Neural cell (in vitro differentiated cells): ENCODE results near the gene MAPT. TPM values are rescaled to one million over a fixed set of nuclear protein-coding genes. Genes with fewer than 3 reads are reported as not detected.

Experiments
- H2AFZ ChIP-seq: fragments of 200-600, 300-800 bp; sonication (generic), shearing (Covaris generic); 2 replicates; pipeline ENCODE4 v1.6.0; 2014; ENCODE audit warnings: low read depth, mild to moderate bottlenecking, antibody characterized with exemption, low read length, moderate library complexity
- H3F3A ChIP-seq: fragments of 200-600 bp; shearing (Covaris generic); 2 replicates; pipeline ENCODE4 v1.6.1; 2016; ENCODE audit warnings: mild to moderate bottlenecking, moderate library complexity, mixed read lengths, antibody characterized with exemption, low read length; ENCODE audit not compliant: insufficient read depth, poor library complexity, severe bottlenecking
- H3K27ac ChIP-seq: fragments of 200-600, 300-800 bp; sonication (generic), shearing (Covaris generic); 2 replicates; pipeline ENCODE4 v1.5.1; 2014; ENCODE audit warnings: mild to moderate bottlenecking, low read length, moderate library complexity
- H3K27me3 ChIP-seq: fragments of 300-800, 200-600 bp; sonication (generic), shearing (Covaris generic); 2 replicates; pipeline ENCODE4 v1.6.0; 2014; ENCODE audit warnings: mild to moderate bottlenecking, low read depth, low read length, moderate library complexity; ENCODE audit not compliant: insufficient read depth
- H3K36me3 ChIP-seq: fragments of 300-800, 200-600 bp; sonication (generic), shearing (Covaris generic); 2 replicates; pipeline ENCODE4 v1.5.1; 2014; ENCODE audit warnings: mild to moderate bottlenecking, antibody characterized with exemption, low read length, moderate library complexity; ENCODE audit not compliant: insufficient read depth
- H3K4me2 ChIP-seq: fragments of 300-800, 200-600 bp; sonication (generic), shearing (Covaris generic); 2 replicates; pipeline ENCODE4 v1.6.0; 2014; ENCODE audit warnings: mild to moderate bottlenecking, low read length
- H3K4me3 ChIP-seq: fragments of 300-800, 200-600 bp; sonication (generic), shearing (Covaris generic); 2 replicates; pipeline ENCODE4 v1.5.1; 2014; ENCODE audit warnings: mild to moderate bottlenecking, low read length, moderate library complexity
- H3K79me2 ChIP-seq: fragments of 200-600 bp; shearing (Covaris generic); replicated peaks from 2 replicates; pipeline ENCODE4 v1.6.0; 2014; ENCODE audit warnings: mild to moderate bottlenecking, low read length, moderate library complexity; ENCODE audit not compliant: insufficient read depth
- H3K9ac ChIP-seq: fragments of 300-800, 200-600 bp; sonication (generic), shearing (Covaris generic); 2 replicates; pipeline ENCODE4 v1.6.1; 2016; ENCODE audit warnings: mild to moderate bottlenecking, low read length, mixed read lengths
- H3K9me2 ChIP-seq: fragments of 200-600 bp; shearing (Covaris generic); 2 replicates; pipeline ENCODE4 v1.6.1; 2016; ENCODE audit warnings: mild to moderate bottlenecking, low read length, mixed read lengths; ENCODE audit not compliant: insufficient read depth
- H3K9me3 ChIP-seq: fragments of 200-600, 300-800 bp; sonication (generic), shearing (Covaris generic); 2 replicates; pipeline ENCODE4 v1.6.1; 2016; ENCODE audit warnings: mild to moderate bottlenecking, mixed run types, low read length, moderate library complexity, mixed read lengths
- H4K20me1 ChIP-seq: fragments of 200-600 bp; shearing (Covaris generic); 2 replicates; pipeline ENCODE4 v1.6.1; 2016; ENCODE audit warnings: mild to moderate bottlenecking, mixed run types; ENCODE audit not compliant: insufficient read depth
- EP300 ChIP-seq: fragments of 450-650 bp; conservative IDR thresholded peaks from 2 replicates; pipeline ENCODE4 v1.6.1; 2014; ENCODE audit warnings: antibody characterized with exemption, mild to moderate bottlenecking, moderate library complexity; ENCODE audit not compliant: poor library complexity, severe bottlenecking
- EZH2 ChIP-seq: fragments of 200-600, 300-800 bp; shearing (Covaris generic), sonication (generic); IDR thresholded peaks from 2 replicates; pipeline ENCODE4 v1.6.1; 2014; ENCODE audit warnings: antibody characterized with exemption, low read length, borderline replicate concordance, mild to moderate bottlenecking; ENCODE audit not compliant: insufficient read depth, poor library complexity, severe bottlenecking
- MXI1 ChIP-seq: fragments of 450-650 bp; conservative IDR thresholded peaks from 2 replicates; pipeline ENCODE4 v1.6.1; 2014; ENCODE audit warnings: antibody characterized with exemption, mild to moderate bottlenecking; ENCODE audit not compliant: poor library complexity, severe bottlenecking
- POLR2AphosphoS5 ChIP-seq: IDR thresholded peaks from 2 replicates; pipeline ENCODE4 v1.6.1; 2012
- RAD21 ChIP-seq: fragments of 450-650 bp; conservative IDR thresholded peaks from 2 replicates; pipeline ENCODE4 v1.6.1; 2014; ENCODE audit warnings: antibody characterized with exemption, mild to moderate bottlenecking, moderate library complexity
- SMC3 ChIP-seq: fragments of 450-650 bp; conservative IDR thresholded peaks from 2 replicates; pipeline ENCODE4 v1.6.1; 2014; ENCODE audit warnings: antibody characterized with exemption, mild to moderate bottlenecking, moderate library complexity; ENCODE audit not compliant: poor library complexity
- TAF1 ChIP-seq: IDR thresholded peaks from 2 replicates; pipeline ENCODE4 v1.6.1; 2012; ENCODE audit warnings: low read depth
- polyA plus RNA-seq: library from polyadenylated mRNA; depleted of rRNA; stranded (reverse); fragments of >200 nt; gene quantifications from 2 replicates; pipeline ENCODE4 v1.2.3, GENCODE V29; 2014
- TF ChIP-seq, protein P1 (sequence below): fragments of 450-650 bp; IDR thresholded peaks from 2 replicates; pipeline ENCODE4 v1.5.1; 2014; ENCODE audit warnings: antibody characterized with exemption, mild to moderate bottlenecking, moderate library complexity; ENCODE audit not compliant: poor library complexity, severe bottlenecking
- TF ChIP-seq, protein P2 (sequence below): IDR thresholded peaks from 2 replicates; pipeline ENCODE4 v1.6.1; 2012; ENCODE audit warnings: borderline replicate concordance

Gene MAPT
- polyA plus RNA-seq, 1 donor from 2014 or later, result 94.5 TPM

GRCh38 chr17:45931677-45932076 lies 37.3 kb downstream of the MAPT start:
- H3K9me2 ChIP-seq, result no peaks in the 10 kb centered on the region
- peaks cover 5% of the 10 kb centered on the region for H3K9me3 ChIP-seq
- no peak overlapping the region for H3K27ac ChIP-seq
- no peak overlapping the region for H3K4me3 ChIP-seq
- no peaks in the 10 kb centered on the region for H3F3A ChIP-seq
- no peak overlapping the region for H3K9ac ChIP-seq
- H3K79me2 ChIP-seq, result peaks cover 7% of the 10 kb centered on the region
- H2AFZ ChIP-seq, result no peak overlapping the region
- no peaks in the 10 kb centered on the region for H3K36me3 ChIP-seq
- no peak overlapping the region for H3K4me2 ChIP-seq
- no peak for TF ChIP-seq POLR2AphosphoS5
- no peak for TF ChIP-seq EZH2
- TF ChIP-seq TAF1, result no peak
- TF ChIP-seq, protein P1, sequence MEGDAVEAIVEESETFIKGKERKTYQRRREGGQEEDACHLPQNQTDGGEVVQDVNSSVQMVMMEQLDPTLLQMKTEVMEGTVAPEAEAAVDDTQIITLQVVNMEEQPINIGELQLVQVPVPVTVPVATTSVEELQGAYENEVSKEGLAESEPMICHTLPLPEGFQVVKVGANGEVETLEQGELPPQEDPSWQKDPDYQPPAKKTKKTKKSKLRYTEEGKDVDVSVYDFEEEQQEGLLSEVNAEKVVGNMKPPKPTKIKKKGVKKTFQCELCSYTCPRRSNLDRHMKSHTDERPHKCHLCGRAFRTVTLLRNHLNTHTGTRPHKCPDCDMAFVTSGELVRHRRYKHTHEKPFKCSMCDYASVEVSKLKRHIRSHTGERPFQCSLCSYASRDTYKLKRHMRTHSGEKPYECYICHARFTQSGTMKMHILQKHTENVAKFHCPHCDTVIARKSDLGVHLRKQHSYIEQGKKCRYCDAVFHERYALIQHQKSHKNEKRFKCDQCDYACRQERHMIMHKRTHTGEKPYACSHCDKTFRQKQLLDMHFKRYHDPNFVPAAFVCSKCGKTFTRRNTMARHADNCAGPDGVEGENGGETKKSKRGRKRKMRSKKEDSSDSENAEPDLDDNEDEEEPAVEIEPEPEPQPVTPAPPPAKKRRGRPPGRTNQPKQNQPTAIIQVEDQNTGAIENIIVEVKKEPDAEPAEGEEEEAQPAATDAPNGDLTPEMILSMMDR, result no peak
- no peak for TF ChIP-seq EP300
- TF ChIP-seq, protein P2, sequence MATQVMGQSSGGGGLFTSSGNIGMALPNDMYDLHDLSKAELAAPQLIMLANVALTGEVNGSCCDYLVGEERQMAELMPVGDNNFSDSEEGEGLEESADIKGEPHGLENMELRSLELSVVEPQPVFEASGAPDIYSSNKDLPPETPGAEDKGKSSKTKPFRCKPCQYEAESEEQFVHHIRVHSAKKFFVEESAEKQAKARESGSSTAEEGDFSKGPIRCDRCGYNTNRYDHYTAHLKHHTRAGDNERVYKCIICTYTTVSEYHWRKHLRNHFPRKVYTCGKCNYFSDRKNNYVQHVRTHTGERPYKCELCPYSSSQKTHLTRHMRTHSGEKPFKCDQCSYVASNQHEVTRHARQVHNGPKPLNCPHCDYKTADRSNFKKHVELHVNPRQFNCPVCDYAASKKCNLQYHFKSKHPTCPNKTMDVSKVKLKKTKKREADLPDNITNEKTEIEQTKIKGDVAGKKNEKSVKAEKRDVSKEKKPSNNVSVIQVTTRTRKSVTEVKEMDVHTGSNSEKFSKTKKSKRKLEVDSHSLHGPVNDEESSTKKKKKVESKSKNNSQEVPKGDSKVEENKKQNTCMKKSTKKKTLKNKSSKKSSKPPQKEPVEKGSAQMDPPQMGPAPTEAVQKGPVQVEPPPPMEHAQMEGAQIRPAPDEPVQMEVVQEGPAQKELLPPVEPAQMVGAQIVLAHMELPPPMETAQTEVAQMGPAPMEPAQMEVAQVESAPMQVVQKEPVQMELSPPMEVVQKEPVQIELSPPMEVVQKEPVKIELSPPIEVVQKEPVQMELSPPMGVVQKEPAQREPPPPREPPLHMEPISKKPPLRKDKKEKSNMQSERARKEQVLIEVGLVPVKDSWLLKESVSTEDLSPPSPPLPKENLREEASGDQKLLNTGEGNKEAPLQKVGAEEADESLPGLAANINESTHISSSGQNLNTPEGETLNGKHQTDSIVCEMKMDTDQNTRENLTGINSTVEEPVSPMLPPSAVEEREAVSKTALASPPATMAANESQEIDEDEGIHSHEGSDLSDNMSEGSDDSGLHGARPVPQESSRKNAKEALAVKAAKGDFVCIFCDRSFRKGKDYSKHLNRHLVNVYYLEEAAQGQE, result no peak
- no peak for TF ChIP-seq MXI1
- no peak for TF ChIP-seq RAD21
- no peak for TF ChIP-seq SMC3
- H4K20me1 ChIP-seq, result peaks cover 15% of the 10 kb centered on the region
- H3K27me3 ChIP-seq, result no peaks in the 10 kb centered on the region

- Histone ChIP-seq H3K9me2 (no peaks in the 10 kb centered on the region), H3K27me3 (no peaks in the 10 kb centered on the region), H3K9ac (no peak overlapping the region), H3K79me2 (no peaks in the 10 kb centered on the region), H3K27ac (no peak overlapping the region), H4K20me1 (peaks cover 19% of the 10 kb centered on the region), H3F3A (peaks cover 2% of the 10 kb centered on the region), H3K4me3 (no peak overlapping the region), H3K36me3 (no peaks in the 10 kb centered on the region), H3K9me3 (no peaks in the 10 kb centered on the region), H2AFZ (no peak overlapping the region), H3K4me2 (no peak overlapping the region)
- no peak for TF ChIP-seq TAF1
- TF ChIP-seq RAD21, result no peak
Measured at GRCh38 chr17:45934044-45934979, 40.0 kb downstream of the MAPT start.
